DND-41 (cell line): ENCODE measurements around the gene IL15.
"Not testable (repeated sequence)": the region's sequence is repeated elsewhere in the genome, so short reads cannot be mapped to it uniquely, and the experiment has no call there.

Source experiments
- ATAC-seq: fragments of 200-7000 bp; cut with Tn5 transposase; 3 replicates; pipeline ENCODE4 v1.9.1; 2021; ENCODE audit warnings: low read depth; ENCODE audit not compliant: insufficient read depth
- DNase-seq: peaks from one replicate; pipeline ENCODE4 v3.0.0-alpha.2; 2020
- H2AFZ ChIP-seq: 2 replicates; pipeline ENCODE4 v1.6.0; 2012; ENCODE audit warnings: low read depth, low read length
- H3K27ac ChIP-seq: 2 replicates; pipeline ENCODE4 v1.5.1; 2012; ENCODE audit warnings: low read length, inconsistent platforms
- H3K27me3 ChIP-seq: fragments of 200-600 bp; sonication (generic); 2 replicates; pipeline ENCODE4 v1.6.0; 2012; ENCODE audit warnings: low read length, mild to moderate bottlenecking, inconsistent platforms; ENCODE audit not compliant: insufficient read depth, poor library complexity
- H3K36me3 ChIP-seq: 2 replicates; pipeline ENCODE4 v1.5.1; 2012; ENCODE audit warnings: low read length, inconsistent platforms; ENCODE audit not compliant: insufficient read depth
- H3K4me1 ChIP-seq: 2 replicates; pipeline ENCODE4 v1.5.1; 2012; ENCODE audit warnings: mild to moderate bottlenecking, low read length; ENCODE audit not compliant: insufficient read depth
- H3K4me2 ChIP-seq: 2 replicates; pipeline ENCODE4 v1.6.0; 2012; ENCODE audit warnings: mild to moderate bottlenecking, moderate library complexity, low read length, inconsistent platforms; ENCODE audit not compliant: insufficient read depth
- H3K4me3 ChIP-seq, 2 experiments: fragments of 200-600 bp in 1 of 2; shearing (Covaris generic) in 1 of 2; 2 replicates each; pipeline ENCODE4 v1.5.1; 2012 to 2016; ENCODE audit warnings: inconsistent platforms in 2 of 2, low read length in 2 of 2, mild to moderate bottlenecking in 2 of 2, low read depth in 1 of 2, moderate library complexity in 1 of 2
- H3K79me2 ChIP-seq: 2 replicates; pipeline ENCODE4 v1.6.0; 2012; ENCODE audit warnings: low read length, inconsistent platforms; ENCODE audit not compliant: insufficient read depth
- H3K9ac ChIP-seq: 2 replicates; pipeline ENCODE4 v1.6.0; 2012; ENCODE audit warnings: low read depth, mild to moderate bottlenecking, inconsistent platforms, low read length, moderate library complexity
- H3K9me3 ChIP-seq: 2 replicates; pipeline ENCODE4 v1.5.1; 2012; ENCODE audit warnings: low read length, moderate library complexity, mild to moderate bottlenecking, inconsistent platforms; ENCODE audit not compliant: insufficient read depth, severe bottlenecking
- H4K20me1 ChIP-seq: 2 replicates; pipeline ENCODE4 v1.6.0; 2012; ENCODE audit warnings: low read length; ENCODE audit not compliant: insufficient read depth
- CTCF ChIP-seq: IDR thresholded peaks from 2 replicates; pipeline ENCODE4 v1.5.1; 2012; ENCODE audit warnings: borderline replicate concordance, low read length, moderate library complexity, mild to moderate bottlenecking; ENCODE audit not compliant: poor library complexity, severe bottlenecking; ENCODE audit errors: extremely low read depth
- EZH2 ChIP-seq: IDR thresholded peaks from 3 replicates; pipeline ENCODE4 v1.6.1; 2012; ENCODE audit warnings: borderline replicate concordance, low read depth, mild to moderate bottlenecking, moderate library complexity, low read length, inconsistent platforms; ENCODE audit not compliant: severe bottlenecking

Gene IL15

GRCh38 chr4:141599853-141600252, 36.5 kb upstream of the IL15 start:
- H3K9ac ChIP-seq = no peak overlapping the region
- TF ChIP-seq CTCF = no peak
- TF ChIP-seq EZH2 = no peak
- no peaks in the 10 kb centered on the region for H3K9me3 ChIP-seq
- ATAC-seq (no peak), DNase-seq (no peak)
- H3K4me2 ChIP-seq = no peak overlapping the region
- no peaks in the 10 kb centered on the region for H3K4me1 ChIP-seq
- no peak overlapping the region for H3K27ac ChIP-seq
- no peak overlapping the region for H2AFZ ChIP-seq
- no peaks in the 10 kb centered on the region for H3K79me2 ChIP-seq
- no peaks in the 10 kb centered on the region for H3K27me3 ChIP-seq
- no peaks in the 10 kb centered on the region for H4K20me1 ChIP-seq
- no peaks in the 10 kb centered on the region for H3K36me3 ChIP-seq
- H3K4me3 ChIP-seq = no peak overlapping the region

GRCh38 chr4:141604683-141605082, 31.7 kb upstream of the IL15 start:
- not testable (repeated sequence) for H3K4me2 ChIP-seq, H3K9ac ChIP-seq, DNase-seq

GRCh38 chr4:141605425-141605856, 30.9 kb upstream of the IL15 start:
- Histone ChIP-seq H3K4me3 (no peak overlapping the region), H3K4me2 (no peak overlapping the region)

More at GRCh38 chr4:141604683-141605082, 31.7 kb upstream of the IL15 start:
- H2AFZ ChIP-seq, H3K36me3 ChIP-seq, H3K27ac ChIP-seq, H3K4me1 ChIP-seq, H4K20me1 ChIP-seq, H3K79me2 ChIP-seq, H3K9me3 ChIP-seq, H3K4me3 ChIP-seq, ATAC-seq, H3K27me3 ChIP-seq: not testable (repeated sequence)

GRCh38 chr4:141609243-141609642, 27.1 kb upstream of the IL15 start:
- Histone ChIP-seq H3K4me3 (no peak overlapping the region), H3K9ac (no peak overlapping the region), H3K79me2 (no peaks in the 10 kb centered on the region), H3K27ac (no peak overlapping the region), H3K36me3 (no peaks in the 10 kb centered on the region), H3K9me3 (no peaks in the 10 kb centered on the region), H2AFZ (no peak overlapping the region), H3K27me3 (no peaks in the 10 kb centered on the region), H3K4me1 (no peaks in the 10 kb centered on the region), H4K20me1 (no peaks in the 10 kb centered on the region), H3K4me2 (no peak overlapping the region)
- TF ChIP-seq EZH2 (no peak), CTCF (no peak)
- DNase-seq = no peak
- no peak for ATAC-seq

More at GRCh38 chr4:141605425-141605856, 30.9 kb upstream of the IL15 start:
- H3K79me2 ChIP-seq = no peaks in the 10 kb centered on the region
- no peak overlapping the region for H3K27ac ChIP-seq
- DNase-seq = no peak
- no peaks in the 10 kb centered on the region for H4K20me1 ChIP-seq
- H3K9me3 ChIP-seq = no peaks in the 10 kb centered on the region
- no peak overlapping the region for H3K9ac ChIP-seq
- H2AFZ ChIP-seq = no peak overlapping the region
- no peaks in the 10 kb centered on the region for H3K27me3 ChIP-seq
- H3K36me3 ChIP-seq = no peaks in the 10 kb centered on the region
- no peaks in the 10 kb centered on the region for H3K4me1 ChIP-seq
- TF ChIP-seq CTCF = no peak
- no peak for TF ChIP-seq EZH2
- ATAC-seq = no peak
